ENCODE data around the gene ATP9B.

The ATP9B gene

DNA sequence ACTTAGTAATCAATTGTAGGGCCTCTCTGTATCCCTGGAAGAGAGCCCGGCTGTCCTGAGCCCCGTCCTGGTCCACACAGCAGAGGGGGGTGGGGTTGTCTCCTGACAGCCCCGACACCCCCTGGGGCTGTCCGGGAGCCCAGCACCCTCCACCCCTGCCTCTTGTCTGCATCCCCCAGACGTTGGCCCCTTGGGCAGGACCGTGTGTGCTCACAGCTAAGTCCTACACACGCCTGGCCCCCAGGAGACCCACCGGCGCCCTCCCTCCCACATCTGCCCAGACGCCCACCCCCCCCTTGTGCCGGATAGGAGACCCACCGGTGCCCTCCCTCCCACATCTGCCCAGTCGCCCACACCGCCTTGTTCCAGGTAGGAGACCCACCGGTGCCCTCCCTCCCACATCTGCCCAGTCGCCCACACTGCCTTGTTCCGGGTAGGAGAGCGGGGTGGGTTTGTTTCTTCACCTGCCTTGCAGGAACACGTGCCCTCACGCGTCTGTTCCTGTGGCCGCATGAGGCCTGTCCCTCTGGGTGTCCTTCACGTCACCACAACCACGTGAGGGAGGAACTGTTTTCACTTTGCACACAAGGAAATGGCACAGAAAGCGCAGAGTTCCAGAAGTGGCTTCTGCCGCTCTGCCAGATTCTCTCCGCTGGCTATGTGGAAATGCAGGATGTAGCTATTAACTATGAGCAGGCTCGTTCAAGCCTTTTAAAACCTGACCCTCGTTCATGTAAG is 265.5 kb downstream of the ATP9B start:
- no peak for DNase-seq

DNA sequence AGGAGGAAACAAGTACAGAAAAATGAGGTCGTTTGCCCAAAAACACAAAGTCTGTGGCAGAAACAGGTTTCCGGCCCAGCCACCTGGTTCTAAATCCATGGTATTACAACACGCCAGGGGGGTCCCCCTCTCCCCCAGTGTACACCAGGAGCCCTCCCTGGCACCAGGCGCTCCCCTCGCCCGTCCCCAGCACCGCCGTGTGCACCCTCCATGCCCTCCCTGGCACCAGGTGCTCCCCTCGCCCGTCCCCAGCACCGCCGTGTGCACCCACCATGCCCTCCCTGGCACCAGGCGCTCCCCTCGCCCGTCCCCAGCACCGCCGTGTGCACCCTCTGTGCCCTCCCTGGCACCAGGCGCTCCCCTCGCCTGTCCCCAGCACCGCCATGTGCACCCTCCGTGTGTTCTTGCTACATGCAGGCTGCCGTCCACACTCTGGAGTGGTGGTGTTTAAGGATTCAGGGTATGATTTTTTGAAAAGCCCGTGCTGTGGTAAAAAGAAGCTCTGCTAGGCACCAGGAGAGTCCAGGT is 266.7 kb downstream of the ATP9B start:
- DNase-seq: no peak

- no peak for DNase-seq
Measured at GRCh38 chr18:79336556-79337142, 267.5 kb downstream of the ATP9B start.

DNA sequence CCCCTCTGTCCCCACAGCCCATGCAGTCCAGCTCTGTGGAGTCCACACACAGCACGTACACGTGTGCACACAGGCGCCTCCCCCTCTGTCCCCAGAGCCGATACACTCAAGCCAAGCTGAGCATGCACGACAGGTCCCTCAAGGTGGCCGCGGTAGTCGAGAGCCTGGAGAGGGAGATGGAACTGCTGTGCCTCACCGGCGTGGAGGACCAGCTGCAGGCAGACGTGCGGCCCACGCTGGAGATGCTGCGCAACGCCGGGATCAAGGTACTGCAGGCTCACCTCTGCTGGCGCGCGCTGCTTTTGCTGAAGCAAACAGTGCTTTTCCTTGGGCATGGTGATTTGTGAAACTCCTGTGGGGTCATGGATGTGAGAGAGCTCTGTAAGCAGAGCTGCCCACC is 268.0 kb downstream of the ATP9B start:
- DNase-seq: no peak

GRCh38 chr18:79337620-79338019 is 268.4 kb downstream of the ATP9B start:
- DNase-seq: no peak

GRCh38 chr18:79339094-79339908 is 270.1 kb downstream of the ATP9B start:
- no peak for DNase-seq

DNA sequence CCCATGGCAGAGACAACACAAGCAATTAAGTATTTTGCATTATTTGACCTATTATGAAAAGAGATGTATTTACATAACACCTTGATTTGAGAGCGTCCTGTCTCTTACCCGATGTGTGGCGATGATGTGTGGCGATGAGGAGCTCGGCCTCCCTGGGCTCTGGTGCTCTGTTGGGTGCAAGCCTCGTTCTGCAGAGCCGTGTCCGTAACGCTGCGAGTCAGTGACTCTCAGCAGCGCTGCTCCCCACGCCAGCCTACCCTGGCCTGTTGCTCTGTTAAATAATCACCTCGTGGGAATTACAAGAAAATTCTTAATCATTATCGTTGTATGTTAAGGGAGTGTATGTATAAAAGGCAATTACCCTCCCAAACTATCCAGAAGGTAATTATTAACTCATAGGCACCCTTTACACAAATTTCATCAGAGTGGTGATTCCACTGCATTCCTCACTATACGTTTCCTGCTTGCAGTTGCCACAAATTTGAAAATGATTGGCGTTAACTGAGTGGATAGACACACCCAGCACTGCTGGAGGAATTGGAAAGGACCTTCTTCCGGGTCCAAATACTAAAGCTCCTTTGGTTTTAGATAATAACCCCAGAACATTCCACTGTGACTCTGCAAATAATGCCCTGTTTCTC is 274.5 kb downstream of the ATP9B start:
- DNase-seq: no peak

DNA sequence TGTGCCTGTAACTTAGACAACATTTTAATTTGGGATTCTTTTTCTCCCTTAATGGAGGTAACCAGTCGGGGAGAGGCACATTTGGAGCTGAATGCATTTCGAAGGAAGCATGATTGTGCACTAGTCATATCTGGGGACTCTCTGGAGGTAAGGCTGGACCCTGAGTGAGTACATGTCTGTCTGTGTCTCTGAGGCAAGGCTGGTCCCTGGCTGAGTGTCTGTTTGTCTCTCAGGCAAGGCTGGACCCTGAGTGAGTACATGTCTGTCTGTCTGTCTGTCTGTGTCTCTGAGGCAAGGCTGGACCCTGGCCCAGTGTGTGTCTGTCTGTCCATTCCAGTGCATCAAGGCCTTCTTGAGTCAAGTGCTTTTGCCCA is 275.0 kb downstream of the ATP9B start:
- DNase-seq: no peak

GRCh38 chr18:79345366-79345765 is 276.2 kb downstream of the ATP9B start:
- no peak for DNase-seq

GRCh38 chr18:79345981-79346380 is 276.8 kb downstream of the ATP9B start:
- no peak for DNase-seq

GRCh38 chr18:79348066-79348465 is 278.9 kb downstream of the ATP9B start:
- DNase-seq: no peak

DNA sequence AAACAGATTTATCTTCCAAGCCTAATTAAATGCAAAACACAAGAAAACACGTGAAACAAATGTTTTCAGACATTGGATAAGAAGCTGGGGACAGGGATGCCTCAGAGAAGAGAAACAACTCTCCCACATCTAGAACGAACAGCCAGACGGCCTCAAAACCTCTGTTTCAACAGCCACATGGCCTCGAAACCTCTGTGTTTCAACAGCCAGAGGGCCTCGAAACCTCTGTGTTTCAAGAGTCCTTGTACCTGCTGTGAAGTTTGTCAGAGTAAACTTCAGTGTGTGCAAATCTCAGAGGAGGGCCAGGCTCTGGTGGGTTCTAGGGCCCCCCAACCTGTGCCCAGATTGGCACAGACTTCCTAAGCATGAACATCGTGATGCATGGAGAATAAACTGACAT is 283.2 kb downstream of the ATP9B start:
- DNase-seq: no peak

- no peak for DNase-seq
Measured at GRCh38 chr18:79353267-79353666, 284.1 kb downstream of the ATP9B start.

GRCh38 chr18:79354350-79354749 is 285.2 kb downstream of the ATP9B start:
- DNase-seq: no peak

GRCh38 chr18:79355433-79356335 is 286.5 kb downstream of the ATP9B start:
- no peak for DNase-seq

GRCh38 chr18:79356435-79356834 is 287.2 kb downstream of the ATP9B start:
- DNase-seq: no peak

DNA sequence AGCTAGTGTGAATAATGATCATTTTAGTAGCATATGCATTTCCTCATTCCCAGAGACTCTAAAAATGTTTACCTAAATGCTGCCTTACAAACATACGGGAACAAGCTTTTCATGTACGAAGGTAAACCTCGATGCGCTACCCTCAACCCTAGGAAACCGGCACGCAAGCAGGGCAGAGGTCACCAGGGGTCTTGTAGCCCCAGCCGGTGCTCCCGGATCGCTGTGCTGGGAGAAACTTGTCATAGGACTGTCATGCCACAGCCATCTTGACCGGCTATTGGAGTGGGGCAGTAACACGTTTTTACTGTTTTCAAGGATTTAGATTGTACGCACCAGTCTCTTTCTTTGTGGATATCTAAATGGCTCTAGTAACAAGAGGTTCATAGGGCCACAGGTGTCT is 291.7 kb downstream of the ATP9B start:
- DNase-seq: no peak

DNA sequence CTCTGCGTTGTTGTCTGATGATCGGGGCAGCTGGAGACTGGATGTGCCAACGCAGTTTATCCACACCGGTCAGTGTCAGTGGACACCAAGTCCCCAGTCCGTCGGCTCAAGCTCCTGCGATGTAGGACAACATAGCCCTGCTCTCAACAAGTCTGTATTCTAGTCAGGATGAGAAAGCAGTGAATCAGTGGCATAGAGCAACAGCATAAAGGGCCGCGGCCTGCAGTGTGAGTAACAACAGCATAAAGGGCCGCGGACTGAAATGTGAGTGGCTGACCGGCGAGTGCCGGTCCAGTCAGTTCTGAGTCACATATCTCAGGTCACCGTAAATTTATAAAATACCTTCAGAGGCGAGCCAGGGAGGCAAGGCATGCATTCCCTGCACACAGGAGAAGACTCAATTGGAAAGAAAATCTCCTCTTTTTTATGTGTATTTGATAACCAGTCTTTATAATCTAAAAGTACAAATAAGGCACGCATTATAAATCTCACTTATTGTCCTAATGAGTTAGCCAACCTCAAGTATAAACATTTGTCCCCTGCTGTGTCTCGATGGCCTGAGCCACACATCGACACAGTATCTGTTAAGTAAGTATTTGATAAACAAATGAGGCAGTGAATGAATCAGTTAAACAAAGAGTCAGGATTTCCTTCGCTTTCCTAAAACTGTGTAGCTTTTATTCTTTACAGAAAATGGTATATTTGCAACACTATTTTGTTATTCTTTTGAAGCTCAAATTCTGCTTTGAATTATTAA is 292.8 kb downstream of the ATP9B start:
- no peak for DNase-seq

DNA sequence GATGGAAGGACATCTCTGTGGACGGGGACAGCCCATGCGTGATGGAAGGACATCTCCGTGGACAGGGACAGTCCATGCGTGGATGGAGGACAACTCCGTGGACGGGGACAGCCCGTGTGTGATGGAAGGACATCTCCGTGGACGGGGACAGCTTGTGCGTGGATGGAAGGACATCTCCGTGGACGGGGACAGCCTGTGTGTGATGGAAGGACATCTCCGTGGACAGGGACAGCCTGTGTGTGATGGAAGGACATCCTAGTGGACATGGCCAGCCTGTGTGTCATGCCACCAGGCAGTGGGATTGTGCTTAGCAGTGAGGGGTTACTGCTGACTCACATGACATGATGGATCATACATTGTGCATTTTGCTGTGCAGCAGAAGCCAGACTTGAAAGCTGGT is 296.5 kb downstream of the ATP9B start:
- no peak for DNase-seq

GRCh38 chr18:79366177-79367094 is 297.2 kb downstream of the ATP9B start:
- DNase-seq: no peak

Measured in NCI-H187 treated with DMSO at 0.1 percent for 48 hours (cell line).